Ovary (tissue), 3 donors: ENCODE data around the gene FANCI.

Source experiments
- CTCF ChIP-seq, 3 donors: fragments of 450-650 bp in 2 of 3; fragments of 200-600 bp in 1 of 3; IDR thresholded peaks; one replicate each; pipeline versions ENCODE4 v1.5.1 to v1.8.0; 2016 to 2022; ENCODE audit warnings: antibody characterized with exemption in 3 of 3, mild to moderate bottlenecking in 1 of 3
- EP300 ChIP-seq: sonication (generic); formaldehyde crosslinking; IDR thresholded peaks from one replicate; pipeline ENCODE4 v1.6.1; 2017; ENCODE audit warnings: antibody characterized with exemption
- donor health status: DM: no; HTN: no; CAD: no.

DNA sequence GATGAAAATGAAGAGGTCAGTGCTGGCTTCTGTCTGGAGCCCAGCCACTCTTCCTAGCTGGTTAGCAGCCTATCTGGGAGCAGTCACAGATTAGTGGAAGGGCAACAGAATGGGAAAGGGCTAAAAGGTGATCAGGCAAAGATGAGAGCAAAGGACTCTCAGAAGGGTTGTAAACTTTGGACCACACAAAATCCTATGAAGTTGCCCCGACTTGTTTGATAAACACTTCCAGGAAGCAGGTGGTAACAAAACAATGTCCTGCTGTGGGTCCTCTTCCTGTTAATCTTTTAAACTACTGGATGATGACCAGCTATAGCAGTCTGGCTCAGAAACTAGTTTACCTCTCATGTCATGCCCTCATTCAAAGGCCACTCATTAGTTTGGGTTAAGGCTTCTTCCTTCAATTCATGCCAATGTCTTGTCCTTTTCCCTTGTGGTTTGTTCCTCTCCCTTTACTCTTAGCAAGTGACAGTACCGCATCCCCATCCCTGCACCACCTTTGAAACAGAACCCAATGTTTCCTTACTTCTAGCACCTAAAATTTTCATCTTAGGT, 71.7 kb downstream of the FANCI start:
- no peak for TF ChIP-seq CTCF (IDR thresholded peaks at IDR 0.05)
- TF ChIP-seq EP300, result no peak
